ENCODE data around the gene PURB.
A peak's percentile ranks its signal among the peaks of the same experiment; 100 is the strongest.

PURB gene

DNA sequence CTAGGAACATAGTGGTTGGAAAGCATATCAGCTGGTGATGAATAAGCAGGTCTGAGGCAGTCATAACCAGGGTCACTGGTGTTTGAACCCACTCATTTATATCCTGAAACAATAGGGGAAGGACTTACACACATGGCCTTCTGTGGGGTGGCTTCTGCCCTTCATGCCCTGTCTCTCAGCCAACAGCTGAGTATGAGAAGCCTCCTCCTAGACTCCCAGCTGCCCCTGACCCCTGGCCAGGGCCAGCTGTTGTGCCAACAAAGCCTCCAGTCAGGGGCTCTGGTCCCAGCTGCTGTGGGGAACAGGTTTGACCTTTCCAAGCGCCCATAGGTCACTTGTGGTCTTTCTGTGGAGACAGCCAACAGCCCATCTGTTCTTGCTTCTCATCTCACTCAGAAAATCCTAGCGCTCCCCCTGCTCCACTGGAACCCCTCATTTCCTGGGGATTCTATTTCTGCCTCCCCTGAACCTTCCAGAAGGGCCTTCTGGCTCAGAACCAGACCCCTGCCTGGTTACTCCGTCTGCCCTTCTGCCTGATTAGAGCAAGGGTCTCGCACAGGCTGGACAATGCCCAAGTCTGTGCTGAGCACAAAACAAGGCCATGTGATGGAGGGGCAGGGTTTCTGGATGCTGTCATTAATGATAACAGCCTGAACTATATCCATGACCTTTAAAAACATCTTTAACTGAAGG is 9.7 kb upstream of the PURB start:
- POLR2A ChIA-PET (ENCODE audit: low non-redundant PET) = interaction anchor here (1.2 kb wide), 1 partner anchor 10 kb away, joined by 4 read pairs; the partner anchor contains the start of gene PURB
- CTCF ChIA-PET = no interaction called here
- TF ChIP-seq CTCF (conservative IDR thresholded peaks at IDR 0.05; ENCODE audit: low read depth) = no peak
- H3K27ac ChIP-seq = no peak overlapping the region
- no peak for DNase-seq (ENCODE audit: low spot score)

DNA sequence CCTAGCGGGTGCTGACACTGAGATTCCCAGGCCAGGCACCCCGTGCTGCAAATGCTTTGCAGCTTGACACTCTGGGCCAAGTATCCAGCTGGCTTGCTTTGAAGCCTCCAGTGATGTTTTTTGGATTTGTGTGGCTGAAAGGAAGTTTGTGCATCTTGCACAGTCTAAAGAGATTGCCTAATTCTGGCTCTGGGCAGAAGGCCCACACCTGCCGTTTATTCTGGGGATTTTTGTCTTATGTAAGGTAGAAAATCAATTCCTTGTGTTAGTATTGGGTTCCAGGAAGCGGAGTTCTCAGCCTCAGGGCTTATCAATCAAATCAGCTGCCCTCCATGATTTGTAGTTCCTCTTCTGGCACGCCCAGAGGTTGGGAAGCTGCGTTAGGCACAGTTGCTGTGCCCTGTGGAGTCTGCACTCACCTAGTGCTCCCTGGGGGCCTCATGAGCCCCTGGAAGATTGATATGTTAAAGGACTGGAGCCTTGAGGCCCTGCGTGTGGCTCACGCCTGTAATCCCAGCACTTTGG is 8.4 kb upstream of the PURB start:
- DNase-seq (ENCODE audit: low spot score) = no peak
- ChIA-PET POLR2A (ENCODE audit: low non-redundant PET) (interaction anchor here (0.8 kb wide), 1 partner anchor 31 kb away, joined by 3 read pairs; no protein-coding TSS in a partner anchor), CTCF (no interaction called here)
- no peak for TF ChIP-seq CTCF (conservative IDR thresholded peaks at IDR 0.05; ENCODE audit: low read depth)
- H3K27ac ChIP-seq = no peak overlapping the region

DNA sequence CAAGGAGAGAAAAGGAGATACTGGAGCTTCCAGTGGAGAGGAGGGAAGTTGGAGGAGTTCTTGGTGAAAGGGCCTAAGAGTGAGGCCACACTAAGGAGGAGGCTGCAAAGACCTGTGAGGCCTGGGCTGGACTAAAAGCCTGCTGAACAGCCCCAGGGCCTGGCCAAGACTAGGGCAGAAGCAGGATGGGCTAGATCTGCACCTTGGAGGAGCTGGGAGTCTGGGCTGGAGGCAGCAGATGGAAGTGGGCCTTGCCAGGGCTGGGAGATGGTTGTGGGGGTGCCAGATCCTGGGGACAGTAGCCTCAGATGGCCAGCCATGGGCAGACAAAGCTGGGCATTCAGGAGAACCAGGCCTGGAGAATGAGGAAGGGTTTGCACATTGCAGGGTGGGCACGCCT is 6.5 kb upstream of the PURB start:
- ChIA-PET POLR2A (ENCODE audit: low non-redundant PET) (no interaction called here), CTCF (no interaction called here)
- DNase-seq (ENCODE audit: low spot score) = no peak
- no peak for TF ChIP-seq CTCF (conservative IDR thresholded peaks at IDR 0.05; ENCODE audit: low read depth)
- H3K27ac ChIP-seq = no peak overlapping the region

DNA sequence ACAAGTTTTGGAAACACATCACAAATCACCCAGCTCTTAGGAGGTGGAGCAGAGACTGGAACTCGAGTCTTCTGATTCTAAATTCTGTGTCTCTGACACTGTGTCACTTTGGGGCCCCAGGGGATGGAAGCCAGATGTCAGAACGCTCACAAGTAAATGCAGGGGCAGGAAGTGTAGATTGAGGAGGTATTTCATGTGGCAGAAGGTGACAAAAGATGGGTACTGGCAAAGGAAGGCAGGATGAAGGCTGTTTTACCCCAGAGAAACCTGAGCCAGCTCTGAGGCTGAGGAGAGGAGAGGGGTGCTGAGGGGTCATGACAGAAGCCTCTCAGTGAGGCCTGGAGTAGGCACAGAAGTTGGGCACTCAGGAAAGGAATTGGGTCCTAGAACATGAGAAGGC is 6.0 kb upstream of the PURB start:
- no peak overlapping the region for H3K27ac ChIP-seq
- ChIA-PET CTCF (interaction anchor here (0.7 kb wide), 1 partner anchor 82 kb away, joined by 3 read pairs; no protein-coding TSS in a partner anchor), POLR2A (ENCODE audit: low non-redundant PET) (no interaction called here)
- TF ChIP-seq CTCF (conservative IDR thresholded peaks at IDR 0.05; ENCODE audit: low read depth) = no peak
- DNase-seq (ENCODE audit: low spot score) = no peak

GRCh38 chr7:44889086-44889781 is 3.9 kb upstream of the PURB start:
- ChIA-PET CTCF (no interaction called here), POLR2A (ENCODE audit: low non-redundant PET) (interaction anchor here (0.5 kb wide), 1 partner anchor 31 kb away, joined by 4 read pairs; no protein-coding TSS in a partner anchor)
- DNase-seq (ENCODE audit: low spot score) = no peak
- H3K27ac ChIP-seq = no peak overlapping the region
- no peak for TF ChIP-seq CTCF (conservative IDR thresholded peaks at IDR 0.05; ENCODE audit: low read depth)

DNA sequence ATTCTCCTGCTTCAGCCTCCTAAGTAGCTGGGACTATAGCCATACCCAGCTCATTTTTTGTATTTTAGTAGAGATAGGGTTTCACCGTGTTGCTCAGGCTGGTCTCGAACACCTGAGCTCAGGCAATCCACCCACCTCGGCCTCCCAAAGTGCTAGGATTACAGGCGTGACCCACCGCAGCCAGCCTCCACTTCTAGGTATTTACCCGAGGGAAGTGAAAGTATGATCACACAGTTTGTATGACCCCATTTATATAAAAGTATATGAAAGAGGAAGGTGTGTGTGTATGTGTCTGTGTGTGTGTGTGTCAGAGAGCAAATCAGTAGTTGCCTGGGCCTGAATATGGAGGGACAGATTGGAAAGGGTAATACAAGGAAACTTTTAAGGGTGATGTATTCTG is 2.0 kb upstream of the PURB start:
- peak overlapping the region; percentile 39; the same call in 1 of the 2 replicates for H3K27ac ChIP-seq
- ChIA-PET CTCF (no interaction called here), POLR2A (ENCODE audit: low non-redundant PET) (no interaction called here)
- TF ChIP-seq CTCF (conservative IDR thresholded peaks at IDR 0.05; ENCODE audit: low read depth) = no peak
- DNase-seq (ENCODE audit: low spot score) = no peak
